HEK293T (cell line): Measurements from ENCODE around the gene QSOX2.

Experiments used
- CTCF ChIA-PET: fragments of 350-600 bp; formaldehyde crosslinking; extraction: SDS; loops from one replicate; lab custom pipeline; 2021; ENCODE audit warnings: antibody characterized with exemption, inconsistent platforms; lab: Yijun Ruan, JAX
- POLR2A ChIA-PET: fragments of 350-600 bp; formaldehyde crosslinking; extraction: SDS; loops from one replicate; lab custom pipeline; 2020; ENCODE audit warnings: antibody characterized with exemption, inconsistent platforms; lab: Yijun Ruan, JAX
- DNase-seq: peaks from one replicate; pipeline ENCODE4 v3.0.0; 2012; ENCODE audit warnings: mixed read lengths; ENCODE audit errors: extremely low spot score
- ARNT ChIP-seq: fragments of 450-650 bp; IDR thresholded peaks from 2 replicates; pipeline ENCODE4 v1.6.1; 2017; ENCODE audit warnings: mild to moderate bottlenecking
- BHLHE40 ChIP-seq: fragments of 450-650 bp; IDR thresholded peaks from 2 replicates; pipeline ENCODE4 v1.6.1; 2016; ENCODE audit warnings: mild to moderate bottlenecking, moderate library complexity, borderline replicate concordance
- CTBP1 ChIP-seq: fragments of 450-650 bp; IDR thresholded peaks from 2 replicates; pipeline ENCODE4 v1.6.1; 2016; ENCODE audit warnings: borderline replicate concordance
- ELF4 ChIP-seq: fragments of 450-650 bp; IDR thresholded peaks from 2 replicates; pipeline ENCODE4 v1.6.1; 2017; ENCODE audit warnings: antibody characterized with exemption
- FOXA1 ChIP-seq: fragments of 450-650 bp; IDR thresholded peaks from 2 replicates; pipeline ENCODE4 v1.6.1; 2016; ENCODE audit warnings: mild to moderate bottlenecking
- FOXK2 ChIP-seq: fragments of 450-650 bp; IDR thresholded peaks from 2 replicates; pipeline ENCODE4 v1.6.1; 2016; ENCODE audit warnings: mild to moderate bottlenecking
- FOXM1 ChIP-seq: fragments of 450-650 bp; IDR thresholded peaks from 2 replicates; pipeline ENCODE4 v1.6.1; 2017; ENCODE audit warnings: mild to moderate bottlenecking, borderline replicate concordance
- HDGF ChIP-seq: fragments of 450-650 bp; IDR thresholded peaks from 2 replicates; pipeline ENCODE4 v1.6.1; 2017; ENCODE audit warnings: antibody characterized with exemption, borderline replicate concordance
- L3MBTL2 ChIP-seq: fragments of 450-650 bp; conservative IDR thresholded peaks from 2 replicates; pipeline ENCODE4 v1.6.1; 2016; ENCODE audit warnings: mild to moderate bottlenecking
- LEF1 ChIP-seq: fragments of 450-650 bp; IDR thresholded peaks from 2 replicates; pipeline ENCODE4 v1.6.1; 2017; ENCODE audit warnings: mild to moderate bottlenecking, borderline replicate concordance
- NFRKB ChIP-seq: fragments of 450-650 bp; IDR thresholded peaks from 2 replicates; pipeline ENCODE4 v1.6.1; 2016; ENCODE audit warnings: mild to moderate bottlenecking, moderate library complexity
- PKNOX1 ChIP-seq: fragments of 450-650 bp; IDR thresholded peaks from 2 replicates; pipeline ENCODE4 v1.6.1; 2016
- SP1 ChIP-seq: fragments of 450-650 bp; IDR thresholded peaks from 2 replicates; pipeline ENCODE4 v1.6.1; 2017
- SUZ12 ChIP-seq: fragments of 450-650 bp; IDR thresholded peaks from 2 replicates; pipeline ENCODE4 v1.6.1; 2016; ENCODE audit warnings: mild to moderate bottlenecking
- TARDBP ChIP-seq: fragments of 450-650 bp; IDR thresholded peaks from 2 replicates; pipeline ENCODE4 v1.6.1; 2016
- ZNF384 ChIP-seq: fragments of 450-650 bp; IDR thresholded peaks from 2 replicates; pipeline ENCODE4 v1.6.1; 2016

The QSOX2 gene

GRCh38 chr9:136282272-136282861 is 36.8 kb upstream of the QSOX2 start:
- TF ChIP-seq FOXK2 = no peak
- TF ChIP-seq L3MBTL2 = no peak
- no peak for TF ChIP-seq BHLHE40
- TF ChIP-seq HDGF = no peak
- TF ChIP-seq TARDBP = no peak
- no peak for TF ChIP-seq ARNT
- TF ChIP-seq LEF1 = no peak
- TF ChIP-seq SUZ12 = no peak
- TF ChIP-seq ZNF384 = no peak
- TF ChIP-seq ELF4 = no peak
- TF ChIP-seq FOXM1 = no peak
- no peak for TF ChIP-seq SP1
- TF ChIP-seq CTBP1 = no peak
- CTCF ChIA-PET = no interaction called here
- DNase-seq = no peak
- POLR2A ChIA-PET = no interaction called here

GRCh38 chr9:136281421-136282271 is 36.0 kb upstream of the QSOX2 start:
- ChIA-PET CTCF (no interaction called here), POLR2A (no interaction called here)
- DNase-seq = no peak
- TF ChIP-seq FOXM1 (no peak), TARDBP (no peak), HDGF (no peak), SUZ12 (no peak), ARNT (no peak)

- TF ChIP-seq HDGF (no peak), TARDBP (no peak), ZNF384 (no peak), FOXA1 (no peak), PKNOX1 (no peak), ELF4 (no peak), FOXK2 (no peak), BHLHE40 (no peak), FOXM1 (no peak), LEF1 (no peak), CTBP1 (no peak), L3MBTL2 (no peak), SP1 (no peak), ARNT (no peak), SUZ12 (no peak)
- ChIA-PET POLR2A (no interaction called here), CTCF (no interaction called here)
- no peak for DNase-seq
These were observed 35.1 kb upstream of the QSOX2 start for GRCh38 chr9:136280535-136281315.

- ChIA-PET CTCF (interaction anchor here (0.7 kb wide), 1 partner anchor 37 kb away, joined by 3 read pairs; no protein-coding TSS in a partner anchor), POLR2A (no interaction called here)
- no peak for DNase-seq
- TF ChIP-seq LEF1 = no peak
- TF ChIP-seq PKNOX1 = no peak
- TF ChIP-seq FOXA1 = no peak
- TF ChIP-seq ZNF384 = no peak
- TF ChIP-seq NFRKB = no peak
- TF ChIP-seq SP1 = no peak
- TF ChIP-seq BHLHE40 = no peak
- TF ChIP-seq FOXK2 = no peak
- TF ChIP-seq L3MBTL2 = no peak
- TF ChIP-seq CTBP1 = no peak
- TF ChIP-seq HDGF = no peak
- TF ChIP-seq SUZ12 = no peak
- no peak for TF ChIP-seq ELF4
- no peak for TF ChIP-seq FOXM1
- no peak for TF ChIP-seq TARDBP
These were observed 33.9 kb upstream of the QSOX2 start for GRCh38 chr9:136279471-136279870.

GRCh38 chr9:136278894-136279293 is 33.3 kb upstream of the QSOX2 start:
- TF ChIP-seq FOXA1 = no peak
- no peak for TF ChIP-seq PKNOX1
- no peak for TF ChIP-seq HDGF
- TF ChIP-seq CTBP1 = no peak
- TF ChIP-seq BHLHE40 = no peak
- POLR2A ChIA-PET = interaction anchor here (1.2 kb wide), 1 partner anchor 11 kb away, joined by 11 read pairs; no protein-coding TSS in a partner anchor
- CTCF ChIA-PET = interaction anchor here (0.7 kb wide), 1 partner anchor 36 kb away, joined by 3 read pairs; no protein-coding TSS in a partner anchor
- DNase-seq = no peak
